PC-3 (cell line): Measurements from ENCODE around the gene STRN4. TPM values are rescaled to one million over a fixed set of nuclear protein-coding genes. Genes with fewer than 3 reads are reported as not detected.

Experiments
- microRNA-seq: library from miRNA; unstranded; fragments of <30 nt; microRNA quantifications from one replicate; pipeline ENCODE4 v1.1.0, GENCODE V29; 2020; ENCODE audit not compliant: unreplicated experiment
- total RNA-seq: library from RNA; depleted of rRNA; stranded (reverse); fragments of >200 nt; gene quantifications from 2 replicates; pipeline ENCODE4 v1.2.3, GENCODE V29; 2014; rRNA removed

STRN4 gene
- total RNA-seq, 1 experiment from 2014 or later = 62.7 TPM

Small RNA genes within 50 kb of the gene (microRNA-seq; reads per million reads assigned to microRNA genes)
- 1.8 reads per million for gene MIR320E

Other genes with a start within 250 kb of the STRN4 start
- 160 and 217 TPM in 2 replicates for gene CALM3, start 145.1 kb downstream of the STRN4 start, total RNA-seq
- gene PTGIR, start 121.4 kb downstream of the STRN4 start, total RNA-seq = not detected in 2 replicates
- not detected in 2 replicates for gene GNG8, start 110.2 kb downstream of the STRN4 start, total RNA-seq
- gene DACT3, start 85.3 kb downstream of the STRN4 start, total RNA-seq = 1.9 and 3.1 TPM in 2 replicates
- gene PRKD2, start 29.3 kb downstream of the STRN4 start, total RNA-seq = 24.1 and 32.9 TPM in 2 replicates
- 14.3 and 18.4 TPM in 2 replicates for gene FKRP, start 393 bp downstream of the STRN4 start, total RNA-seq
- 97.4 and 117 TPM in 2 replicates for gene SLC1A5, start 42.1 kb upstream of the STRN4 start, total RNA-seq
- gene AP2S1, start 104.4 kb upstream of the STRN4 start, total RNA-seq = 245 and 330 TPM in 2 replicates
- gene ARHGAP35, start 114.5 kb upstream of the STRN4 start, total RNA-seq = 23.6 and 31.2 TPM in 2 replicates